Mesothelial cell of epicardium (in vitro differentiated cells): ENCODE data around the gene MAPK14. TPM values are rescaled to one million over a fixed set of nuclear protein-coding genes. Genes with fewer than 3 reads are reported as not detected.
A peak's percentile ranks its signal among the peaks of the same experiment; 100 is the strongest.

Source experiments
- DNase-seq, 2 experiments: peaks; one replicate each; pipeline ENCODE4 v3.0.0; 2021; ENCODE audit warnings: low spot score in 2 of 2; ENCODE audit not compliant: unreplicated experiment in 2 of 2
- H3K27ac Mint-ChIP-seq: 2 replicates; pipeline ENCODE4 v1.8.0; 2021; ENCODE audit warnings: mixed read lengths
- H3K27me3 Mint-ChIP-seq: 2 replicates; pipeline ENCODE4 v1.8.0; 2021; ENCODE audit warnings: low read depth, mixed read lengths
- H3K36me3 Mint-ChIP-seq: 2 replicates; pipeline ENCODE4 v1.8.0; 2021; ENCODE audit warnings: mixed read lengths
- H3K4me1 Mint-ChIP-seq: 2 replicates; pipeline ENCODE4 v1.8.0; 2021; ENCODE audit warnings: mixed read lengths
- H3K4me3 Mint-ChIP-seq: 2 replicates; pipeline ENCODE4 v1.8.0; 2021; ENCODE audit warnings: mild to moderate bottlenecking, moderate library complexity, mixed read lengths
- H3K9me3 Mint-ChIP-seq: 2 replicates; pipeline ENCODE4 v1.8.0; 2021; ENCODE audit warnings: mixed read lengths
- total RNA-seq: library from RNA; stranded (reverse); gene quantifications from 3 replicates; pipeline ENCODE4 v1.2.1, GENCODE V29; 2021
- TF ChIP-seq, protein P1 (sequence below): fragments of 200-600 bp; sonication (generic); IDR thresholded peaks from one replicate; pipeline ENCODE4 v1.5.0; 2021; ENCODE audit warnings: antibody characterized with exemption; ENCODE audit not compliant: unreplicated experiment

MAPK14 gene
- total RNA-seq, 1 donor from 2014 or later: 54.8 TPM

DNA sequence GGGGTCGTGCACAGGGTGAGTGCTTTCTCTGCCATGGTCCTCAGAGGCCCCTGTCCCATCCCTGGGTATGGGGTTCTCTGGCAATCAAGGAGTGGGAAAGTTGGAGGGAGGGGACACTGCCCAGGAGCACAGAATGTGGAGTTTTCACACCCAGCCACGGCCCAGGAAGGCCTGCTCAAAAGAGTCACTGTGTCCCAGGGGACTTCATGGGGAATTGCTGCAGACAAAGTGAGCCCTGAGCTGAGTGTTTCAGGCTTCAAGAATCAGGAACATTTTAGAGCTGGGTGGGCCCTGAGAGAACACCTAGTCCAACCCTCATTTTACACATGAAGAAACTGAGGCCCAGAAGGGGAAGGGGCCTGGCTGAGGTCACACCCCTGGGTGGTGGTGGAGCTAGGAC, 108.4 kb downstream of the MAPK14 start:
- DNase-seq: no peak
- peaks cover 13% of the 10 kb centered on the region for H3K36me3 Mint-ChIP-seq
- TF ChIP-seq, protein P1, sequence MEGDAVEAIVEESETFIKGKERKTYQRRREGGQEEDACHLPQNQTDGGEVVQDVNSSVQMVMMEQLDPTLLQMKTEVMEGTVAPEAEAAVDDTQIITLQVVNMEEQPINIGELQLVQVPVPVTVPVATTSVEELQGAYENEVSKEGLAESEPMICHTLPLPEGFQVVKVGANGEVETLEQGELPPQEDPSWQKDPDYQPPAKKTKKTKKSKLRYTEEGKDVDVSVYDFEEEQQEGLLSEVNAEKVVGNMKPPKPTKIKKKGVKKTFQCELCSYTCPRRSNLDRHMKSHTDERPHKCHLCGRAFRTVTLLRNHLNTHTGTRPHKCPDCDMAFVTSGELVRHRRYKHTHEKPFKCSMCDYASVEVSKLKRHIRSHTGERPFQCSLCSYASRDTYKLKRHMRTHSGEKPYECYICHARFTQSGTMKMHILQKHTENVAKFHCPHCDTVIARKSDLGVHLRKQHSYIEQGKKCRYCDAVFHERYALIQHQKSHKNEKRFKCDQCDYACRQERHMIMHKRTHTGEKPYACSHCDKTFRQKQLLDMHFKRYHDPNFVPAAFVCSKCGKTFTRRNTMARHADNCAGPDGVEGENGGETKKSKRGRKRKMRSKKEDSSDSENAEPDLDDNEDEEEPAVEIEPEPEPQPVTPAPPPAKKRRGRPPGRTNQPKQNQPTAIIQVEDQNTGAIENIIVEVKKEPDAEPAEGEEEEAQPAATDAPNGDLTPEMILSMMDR: no peak
- H3K27ac Mint-ChIP-seq: no peak overlapping the region
- H3K4me3 Mint-ChIP-seq: no peak overlapping the region
- H3K27me3 Mint-ChIP-seq: no peaks in the 10 kb centered on the region
- peaks cover 32% of the 10 kb centered on the region for H3K4me1 Mint-ChIP-seq
- H3K9me3 Mint-ChIP-seq: no peaks in the 10 kb centered on the region

DNA sequence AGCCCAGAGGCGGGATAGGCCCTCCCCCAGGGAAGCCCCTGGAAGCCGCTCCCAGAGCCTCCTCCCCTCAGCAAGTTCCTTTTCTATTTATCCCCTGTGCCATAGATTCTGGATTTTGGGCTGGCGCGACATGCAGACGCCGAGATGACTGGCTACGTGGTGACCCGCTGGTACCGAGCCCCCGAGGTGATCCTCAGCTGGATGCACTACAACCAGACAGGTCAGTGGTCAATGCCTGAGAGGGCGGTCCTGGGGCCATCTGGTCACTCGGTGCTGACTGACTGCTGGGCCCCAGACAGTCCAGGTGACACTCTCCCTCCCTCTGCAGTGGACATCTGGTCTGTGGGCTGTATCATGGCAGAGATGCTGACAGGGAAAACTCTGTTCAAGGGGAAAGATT, 108.9 kb downstream of the MAPK14 start:
- no peak overlapping the region for H3K4me3 Mint-ChIP-seq
- H3K27ac Mint-ChIP-seq: no peak overlapping the region
- H3K4me1 Mint-ChIP-seq: peaks cover 28% of the 10 kb centered on the region
- H3K27me3 Mint-ChIP-seq: no peaks in the 10 kb centered on the region
- no peak for DNase-seq
- TF ChIP-seq, protein P1: no peak
- no peaks in the 10 kb centered on the region for H3K9me3 Mint-ChIP-seq
- H3K36me3 Mint-ChIP-seq: peaks cover 14% of the 10 kb centered on the region

DNA sequence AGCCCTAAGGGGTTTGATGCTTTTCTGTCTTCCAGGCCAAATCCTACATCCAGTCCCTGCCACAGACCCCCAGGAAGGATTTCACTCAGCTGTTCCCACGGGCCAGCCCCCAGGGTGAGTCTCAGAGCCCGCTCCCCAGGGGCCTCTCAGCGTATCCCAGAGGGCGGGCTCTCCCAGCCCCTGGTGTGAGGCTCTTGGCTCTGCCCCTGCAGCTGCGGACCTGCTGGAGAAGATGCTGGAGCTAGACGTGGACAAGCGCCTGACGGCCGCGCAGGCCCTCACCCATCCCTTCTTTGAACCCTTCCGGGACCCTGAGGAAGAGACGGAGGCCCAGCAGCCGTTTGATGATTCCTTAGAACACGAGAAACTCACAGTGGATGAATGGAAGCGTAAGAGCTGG, 111.1 kb downstream of the MAPK14 start:
- H3K36me3 Mint-ChIP-seq: peaks cover 14% of the 10 kb centered on the region
- no peak overlapping the region for H3K27ac Mint-ChIP-seq
- peaks cover 7% of the 10 kb centered on the region for H3K4me1 Mint-ChIP-seq
- no peaks in the 10 kb centered on the region for H3K9me3 Mint-ChIP-seq
- no peaks in the 10 kb centered on the region for H3K27me3 Mint-ChIP-seq
- H3K4me3 Mint-ChIP-seq: no peak overlapping the region
- TF ChIP-seq, protein P1: no peak
- DNase-seq: no peak

DNA sequence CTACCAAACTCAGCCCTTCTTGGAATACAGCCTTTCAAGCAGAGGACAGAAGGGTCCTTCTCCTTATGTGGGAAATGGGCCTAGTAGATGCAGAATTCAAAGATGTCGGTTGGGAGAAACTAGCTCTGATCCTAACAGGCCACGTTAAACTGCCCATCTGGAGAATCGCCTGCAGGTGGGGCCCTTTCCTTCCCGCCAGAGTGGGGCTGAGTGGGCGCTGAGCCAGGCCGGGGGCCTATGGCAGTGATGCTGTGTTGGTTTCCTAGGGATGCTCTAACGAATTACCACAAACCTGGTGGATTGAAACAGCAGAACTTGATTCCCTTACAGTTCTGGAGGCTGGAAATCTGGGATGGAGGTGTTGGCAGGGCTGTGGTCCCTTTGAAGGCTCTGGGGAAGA, 111.8 kb downstream of the MAPK14 start:
- Mint-ChIP-seq H3K27me3 (no peaks in the 10 kb centered on the region), H3K4me1 (peaks cover 6% of the 10 kb centered on the region), H3K36me3 (peaks cover 14% of the 10 kb centered on the region), H3K4me3 (no peak overlapping the region), H3K9me3 (no peaks in the 10 kb centered on the region), H3K27ac (no peak overlapping the region)
- DNase-seq: peak in 1 of 2 experiments; percentile 56
- TF ChIP-seq, protein P1: no peak

DNA sequence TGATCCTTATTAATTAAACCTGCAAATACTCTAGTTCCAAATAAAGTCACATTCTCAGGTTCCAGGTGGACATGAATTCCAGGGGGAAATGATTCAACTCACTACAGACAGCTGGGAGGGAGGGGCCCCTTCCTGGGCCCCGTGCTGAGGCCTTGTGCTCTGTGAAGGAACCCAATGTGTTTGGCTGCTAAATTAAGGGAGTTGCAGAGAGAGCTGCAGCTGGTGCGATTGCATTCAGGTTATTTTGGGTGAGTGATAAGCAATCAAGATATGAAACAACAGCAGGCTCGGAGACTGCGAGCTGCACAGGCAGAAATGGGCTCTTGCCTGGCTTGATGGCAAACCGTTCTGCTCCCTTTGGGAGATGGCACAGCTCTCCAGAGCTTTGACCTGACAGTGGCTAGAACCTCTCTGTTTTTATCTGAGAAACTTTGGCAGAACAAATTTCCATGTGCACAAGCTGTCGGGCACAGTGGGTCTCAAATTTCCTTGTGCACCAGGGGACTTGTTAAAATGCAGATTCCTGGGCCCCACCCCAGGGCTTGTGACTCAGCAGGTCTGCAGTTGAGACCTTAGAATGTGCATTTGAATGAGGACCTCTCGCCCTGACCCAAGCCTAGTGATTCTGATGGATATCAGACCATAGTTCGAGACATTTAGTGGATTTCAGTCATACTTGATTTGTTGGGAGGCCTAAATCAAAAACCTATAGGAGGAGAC, 112.5 kb downstream of the MAPK14 start:
- TF ChIP-seq, protein P1: no peak
- Mint-ChIP-seq H3K9me3 (no peaks in the 10 kb centered on the region), H3K4me1 (peaks cover 6% of the 10 kb centered on the region), H3K36me3 (peaks cover 14% of the 10 kb centered on the region), H3K4me3 (no peak overlapping the region), H3K27ac (no peak overlapping the region), H3K27me3 (no peaks in the 10 kb centered on the region)
- DNase-seq: no peak
